H1 (cell line): ENCODE data around the gene TGFB2. TPM values are rescaled to one million over a fixed set of nuclear protein-coding genes. Genes with fewer than 3 reads are reported as not detected.

Source experiments
- CTCF ChIA-PET: fragments of 300-600 bp; sonication (Branson Sonifier 250); formaldehyde crosslinking; loops from one replicate; lab custom pipeline; 2021; ENCODE audit not compliant: partially characterized antibody; lab: Charles Lee
- POLR2A ChIA-PET: fragments of 300-600 bp; sonication (Branson Sonifier 250); formaldehyde crosslinking; loops from one replicate; lab custom pipeline; 2021; ENCODE audit warnings: inconsistent platforms; ENCODE audit not compliant: partially characterized antibody; lab: Charles Lee
- DNase-seq, 2 experiments: peaks; one replicate each; pipeline versions ENCODE4 v3.0.0 to v3.0.0-alpha.2; 2010 to 2022; ENCODE audit warnings: low spot score in 2 of 2, low read depth in 1 of 2, mixed read lengths in 1 of 2
- FAIRE-seq: peaks from 2 replicates; lab custom pipeline; 2011; peaks lifted over from hg19 to GRCh38; lab: Jason Lieb, UNC
- H2AFZ ChIP-seq: 2 replicates; pipeline ENCODE4 v1.8.1; 2012; ENCODE audit warnings: low read length, inconsistent platforms
- H2AK5ac ChIP-seq: 2 replicates; pipeline ENCODE4 v1.6.1; 2013; ENCODE audit warnings: low read depth, low read length
- H2BK120ac ChIP-seq: replicated peaks from 2 replicates; pipeline ENCODE3; 2013; ENCODE audit warnings: low read depth, low read length, inconsistent platforms
- H2BK12ac ChIP-seq: 2 replicates; pipeline ENCODE4 v1.6.1; 2013; ENCODE audit warnings: low read depth, low read length
- H2BK15ac ChIP-seq: 2 replicates; pipeline ENCODE4 v1.6.1; 2013; ENCODE audit warnings: low read length
- H2BK20ac ChIP-seq: 2 replicates; pipeline ENCODE4 v1.6.1; 2013; ENCODE audit warnings: low read length
- H2BK5ac ChIP-seq: 2 replicates; pipeline ENCODE4 v1.6.1; 2013; ENCODE audit warnings: low read depth, low read length
- H3K14ac ChIP-seq: 2 replicates; pipeline ENCODE4 v1.6.1; 2013; ENCODE audit warnings: inconsistent platforms; ENCODE audit not compliant: insufficient read length
- H3K18ac ChIP-seq: 2 replicates; pipeline ENCODE4 v1.6.1; 2013; ENCODE audit warnings: low read length; ENCODE audit errors: extremely low read depth
- H3K23ac ChIP-seq: 2 replicates; pipeline ENCODE4 v1.6.1; 2013; ENCODE audit warnings: inconsistent platforms; ENCODE audit not compliant: insufficient read length
- H3K23me2 ChIP-seq: 2 replicates; pipeline ENCODE4 v1.6.1; 2013; ENCODE audit warnings: low read depth, low read length
- H3K27ac ChIP-seq: 2 replicates; pipeline ENCODE4 v1.6.1; 2011; ENCODE audit warnings: low read depth, low read length, inconsistent platforms
- H3K27me3 ChIP-seq, 4 experiments: replicated peaks in 1 of 4; 1 replicate in 1 of 4; 2 replicates in 3 of 4; pipeline versions ENCODE4 v1.6.1 to v1.8.1; 2011 to 2013; ENCODE audit warnings: low read length in 3 of 4, mild to moderate bottlenecking in 3 of 4, inconsistent platforms in 2 of 4, mixed read lengths in 2 of 4, moderate library complexity in 1 of 4; ENCODE audit not compliant: control insufficient read depth in 3 of 4, insufficient read depth in 3 of 4; ENCODE audit errors: extremely low read depth in 1 of 4
- H3K36me3 ChIP-seq, 4 experiments: 2 replicates each; pipeline versions ENCODE4 v1.6.1 to v1.8.1; 2011 to 2013; ENCODE audit warnings: mild to moderate bottlenecking in 4 of 4, low read length in 3 of 4, moderate library complexity in 2 of 4, control low read depth in 1 of 4, inconsistent platforms in 1 of 4; ENCODE audit not compliant: insufficient read depth in 4 of 4, control insufficient read depth in 2 of 4
- H3K4ac ChIP-seq: replicated peaks from 2 replicates; pipeline ENCODE3; 2013; ENCODE audit warnings: low read length, low read depth, mixed read lengths, inconsistent platforms; ENCODE audit not compliant: insufficient read length
- H3K4me1 ChIP-seq, 4 experiments: replicated peaks in 1 of 4; 1 replicate in 1 of 4; 2 replicates in 3 of 4; pipeline versions ENCODE4 v1.6.1 to v1.8.1; 2011 to 2013; ENCODE audit warnings: low read length in 3 of 4, inconsistent platforms in 2 of 4, mixed read lengths in 1 of 4; ENCODE audit not compliant: insufficient read depth in 4 of 4, control insufficient read depth in 3 of 4
- H3K4me2 ChIP-seq, 2 experiments: 2 replicates each; pipeline versions ENCODE4 v1.6.1 to v1.8.1; 2011 to 2013; ENCODE audit warnings: low read depth in 2 of 2, low read length in 2 of 2, control low read depth in 1 of 2, inconsistent platforms in 1 of 2, mild to moderate bottlenecking in 1 of 2; ENCODE audit not compliant: insufficient read depth in 1 of 2
- H3K4me3 ChIP-seq, 4 experiments: fragments of 200-600, 300-600 bp in 1 of 4; sonication (generic), shearing (Covaris generic), sonication (Bioruptor Twin) in 1 of 4; 2 replicates each; pipeline versions ENCODE4 v1.5.1 to v1.8.1; 2011 to 2016; ENCODE audit warnings: low read length in 4 of 4, low read depth in 3 of 4, control low read depth in 2 of 4, inconsistent platforms in 2 of 4, mild to moderate bottlenecking in 2 of 4, mixed read lengths in 1 of 4, moderate library complexity in 1 of 4; ENCODE audit not compliant: insufficient read depth in 2 of 4; ENCODE audit errors: extremely low read depth in 1 of 4
- H3K56ac ChIP-seq: replicated peaks from 2 replicates; pipeline ENCODE3; 2013; ENCODE audit warnings: low read depth, mild to moderate bottlenecking, mixed read lengths, low read length, inconsistent platforms; ENCODE audit not compliant: insufficient read length
- H3K79me1 ChIP-seq: 2 replicates; pipeline ENCODE4 v1.6.1; 2013; ENCODE audit warnings: low read depth, low read length, control low read depth
- H3K79me2 ChIP-seq, 2 experiments: 2 replicates each; pipeline versions ENCODE4 v1.6.1 to v1.8.1; 2012 to 2013; ENCODE audit warnings: low read length in 2 of 2, mild to moderate bottlenecking in 2 of 2, inconsistent platforms in 1 of 2; ENCODE audit not compliant: insufficient read depth in 2 of 2, control insufficient read depth in 1 of 2
- H3K9ac ChIP-seq, 4 experiments: replicated peaks in 1 of 4; 1 replicate in 1 of 4; 2 replicates in 3 of 4; pipeline versions ENCODE4 v1.6.1 to v1.8.1; 2011 to 2013; ENCODE audit warnings: low read depth in 3 of 4, low read length in 3 of 4, control low read depth in 2 of 4, mild to moderate bottlenecking in 2 of 4, moderate library complexity in 2 of 4, inconsistent platforms in 1 of 4; ENCODE audit errors: extremely low read depth in 1 of 4
- H3K9me3 ChIP-seq, 2 experiments: 2 replicates each; pipeline versions ENCODE4 v1.6.1 to v1.8.1; 2012 to 2013; ENCODE audit warnings: mild to moderate bottlenecking in 2 of 2, moderate library complexity in 2 of 2, control low read depth in 1 of 2, inconsistent platforms in 1 of 2, low read depth in 1 of 2, low read length in 1 of 2, mixed read lengths in 1 of 2; ENCODE audit not compliant: insufficient read depth in 2 of 2
- H4K20me1 ChIP-seq, 2 experiments: replicated peaks in 1 of 2; 2 replicates each; pipeline versions ENCODE3 to v1.8.1; 2011 to 2013; ENCODE audit warnings: inconsistent platforms in 2 of 2, low read length in 2 of 2, mild to moderate bottlenecking in 1 of 2; ENCODE audit not compliant: insufficient read depth in 2 of 2, control insufficient read depth in 1 of 2
- H4K5ac ChIP-seq: 2 replicates; pipeline ENCODE4 v1.6.1; 2013; ENCODE audit warnings: low read length, low read depth, mixed read lengths, inconsistent platforms; ENCODE audit not compliant: insufficient read length
- H4K8ac ChIP-seq: 2 replicates; pipeline ENCODE4 v1.8.0; 2013; ENCODE audit warnings: mild to moderate bottlenecking, moderate library complexity, low read length, inconsistent platforms; ENCODE audit not compliant: insufficient read depth; ENCODE audit errors: extremely low read depth
- H4K91ac ChIP-seq: replicated peaks from 2 replicates; pipeline ENCODE3; 2013; ENCODE audit warnings: low read length, mixed read lengths, inconsistent platforms; ENCODE audit not compliant: insufficient read length
- POLR2A ChIP-seq, 2 experiments: IDR thresholded peaks; 1 replicate in 1 of 2; 2 replicates in 1 of 2; pipeline ENCODE4 v1.6.1; 2011; ENCODE audit warnings: low read depth in 2 of 2, low read length in 2 of 2, mild to moderate bottlenecking in 2 of 2; ENCODE audit errors: control extremely low read depth in 1 of 2
- WGBS, 2 experiments: shearing (Covaris generic) in 1 of 2; methylation state at CpG; one replicate each; pipeline versions ENCODE4 v1.1.6 to v1.1.7; 2013 to 2015; ENCODE audit warnings: low lambda C conversion rate in 2 of 2, mixed read lengths in 2 of 2, inconsistent platforms in 1 of 2, low coverage in 1 of 2, missing lambda C conversion rate in 1 of 2; ENCODE audit not compliant: insufficient replicate concordance in 2 of 2, insufficient coverage in 1 of 2, insufficient read length in 1 of 2; ENCODE audit errors: extremely low coverage in 1 of 2, missing lambda C conversion rate in 1 of 2; 5-methylcytosine and 5-hydroxymethylcytosine counted together
- polyA plus RNA-seq, 7 experiments: library from polyadenylated mRNA; depleted of rRNA in 3 of 7; stranded (reverse) in 5 of 7; unstranded in 2 of 7; fragments of >200 nt in 5 of 7; fragments of 200-250 nt in 2 of 7; gene quantifications; 1 replicate in 5 of 7; 2 replicates in 1 of 7; 4 replicates in 1 of 7; pipeline versions ENCODE4 v1.2.1 to v1.2.3, GENCODE V29; 2011 to 2013; ENCODE audit warnings: missing spikeins in 2 of 7, mixed read lengths in 2 of 7
- total RNA-seq: library from RNA; stranded (reverse); fragmentation: NEBNext Ultra II Directional; extraction: Animal tissue kit (Norgen Biotek cat#: 25700); gene quantifications from 2 replicates; pipeline ENCODE4 v1.2.1, GENCODE V29; 2021

The TGFB2 gene
- total and polyA plus RNA-seq, 2 of the 8 experiments (the other 6 are each of a cell fraction or from before 2014, with no cell fraction given) = 0.26 to 0.84 TPM

GRCh38 chr1:218314316-218314715, 30.8 kb upstream of the TGFB2 start:
- CTCF ChIA-PET = interaction anchor here (0.8 to 1.5 kb wide), 4 partner anchors 9 to 63 kb away, joined by 3 to 7 read pairs (median 5); no protein-coding TSS in a partner anchor
- no peak overlapping the region for H3K18ac ChIP-seq
- no peak overlapping the region for H3K4me2 ChIP-seq
- WGBS, 2 experiments = 99% methylated on average over 3 of the region's 3 CpGs; no CpG with 5 or more reads in 1 of the 2 experiments
- no peak overlapping the region for H3K27ac ChIP-seq
- no peaks in the 10 kb centered on the region for H3K27me3 ChIP-seq
- peaks cover 0 to 5% (median 1%) of the 10 kb centered on the region in 4 experiments; a peak in 2 of 7 replicates for H3K4me1 ChIP-seq
- H3K9me3 ChIP-seq = no peaks in the 10 kb centered on the region
- no peak overlapping the region for H2AK5ac ChIP-seq
- no peak overlapping the region for H2BK20ac ChIP-seq
- H2BK5ac ChIP-seq = no peak overlapping the region
- H4K5ac ChIP-seq = no peak overlapping the region
- H2AFZ ChIP-seq = no peak overlapping the region
- no peaks in the 10 kb centered on the region for H4K20me1 ChIP-seq
- no peak overlapping the region for H3K4me3 ChIP-seq
- H4K8ac ChIP-seq = no peak overlapping the region
- no peak overlapping the region for H2BK12ac ChIP-seq
- POLR2A ChIA-PET = interaction anchor here (1.0 kb wide), 2 partner anchors 13 to 31 kb away, joined by 3 to 4 read pairs; partner anchors contain the start of gene TGFB2
- TF ChIP-seq POLR2A (IDR thresholded peaks at IDR 0.05; ENCODE audit: control extremely low read depth in 1 of 2, low read depth in 2 of 2, low read length in 2 of 2) = no peak
- TF ChIP-seq, all 59 proteins: peak for 0
- DNase-seq = no peak
- FAIRE-seq = no peak
- Histone ChIP-seq H3K36me3 (peaks cover 0 to 23% (median 3%) of the 10 kb centered on the region in 4 experiments; a peak in 3 of 8 replicates), H3K23me2 (0 out of 2 replicates have a peak, but pooled peaks cover 1% of the 10 kb centered on the region), H2BK15ac (no peak overlapping the region), H3K56ac (no peak overlapping the region), H3K23ac (no peak overlapping the region), H3K4ac (no peak overlapping the region), H3K9ac (no peak overlapping the region), H4K91ac (no peak overlapping the region), H3K14ac (no peak overlapping the region), H2BK120ac (no peak overlapping the region), H3K79me2 (no peaks in the 10 kb centered on the region; a peak in 1 of 4 replicates), H3K79me1 (no peaks in the 10 kb centered on the region; the same call in 1 of the 2 replicates)
